NCI-H1694 treated with DMSO at 0.1 percent for 48 hours (cell line): Measurements from ENCODE around the gene UBN2.

Experiments used
- DNase-seq: peaks from one replicate; lab custom pipeline; 2025; lab: John Stamatoyannopoulos, UW

The UBN2 gene

GRCh38 chr7:139232377-139232717 is 1.3 kb downstream of the UBN2 start:
- no peak for DNase-seq

- DNase-seq: no peak
Measured at GRCh38 chr7:139232904-139233303, 1.9 kb downstream of the UBN2 start.

GRCh38 chr7:139241258-139241657 is 10.2 kb downstream of the UBN2 start:
- DNase-seq: no peak

GRCh38 chr7:139242741-139243281 is 11.8 kb downstream of the UBN2 start:
- DNase-seq: no peak

GRCh38 chr7:139245401-139245800 is 14.4 kb downstream of the UBN2 start:
- no peak for DNase-seq

DNA sequence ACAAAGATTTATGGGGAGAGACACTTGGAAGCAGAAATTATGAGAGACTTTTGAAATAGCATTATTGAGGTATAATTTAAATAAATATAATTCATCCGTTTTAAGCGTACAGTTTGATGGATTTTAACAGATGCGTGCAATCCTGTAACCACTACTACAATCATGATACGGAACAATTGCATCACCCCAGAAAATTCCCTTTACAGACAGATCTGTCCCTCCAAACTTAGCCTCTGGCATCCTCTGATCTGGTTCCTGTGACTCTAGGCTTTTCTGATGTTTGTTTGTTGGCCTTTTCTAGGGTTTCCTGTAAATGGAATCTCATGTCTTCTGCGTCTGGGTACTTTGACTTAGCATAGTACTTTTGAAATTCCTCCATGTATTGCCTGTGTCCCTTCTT is 15.5 kb downstream of the UBN2 start:
- no peak for DNase-seq

DNA sequence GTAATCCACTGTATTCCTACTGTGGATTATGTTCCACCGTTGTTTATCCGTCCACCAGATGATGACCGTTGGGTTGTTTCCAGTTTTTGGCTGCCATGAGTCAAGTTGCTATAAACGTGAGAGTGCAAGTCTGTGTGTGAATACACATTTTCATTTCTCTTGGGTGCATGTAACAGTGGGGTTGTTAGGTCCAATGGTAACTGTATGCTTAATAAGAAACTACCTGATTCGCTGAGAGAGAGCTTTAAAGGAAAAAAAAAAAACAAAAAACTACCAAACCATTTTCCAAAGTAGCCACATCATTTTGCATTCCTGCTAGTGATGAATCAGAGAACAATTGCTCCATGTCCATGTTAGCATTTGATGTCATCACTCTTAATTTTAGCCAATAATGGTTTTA is 15.9 kb downstream of the UBN2 start:
- DNase-seq: no peak

GRCh38 chr7:139249179-139249810 is 18.3 kb downstream of the UBN2 start:
- no peak for DNase-seq

DNA sequence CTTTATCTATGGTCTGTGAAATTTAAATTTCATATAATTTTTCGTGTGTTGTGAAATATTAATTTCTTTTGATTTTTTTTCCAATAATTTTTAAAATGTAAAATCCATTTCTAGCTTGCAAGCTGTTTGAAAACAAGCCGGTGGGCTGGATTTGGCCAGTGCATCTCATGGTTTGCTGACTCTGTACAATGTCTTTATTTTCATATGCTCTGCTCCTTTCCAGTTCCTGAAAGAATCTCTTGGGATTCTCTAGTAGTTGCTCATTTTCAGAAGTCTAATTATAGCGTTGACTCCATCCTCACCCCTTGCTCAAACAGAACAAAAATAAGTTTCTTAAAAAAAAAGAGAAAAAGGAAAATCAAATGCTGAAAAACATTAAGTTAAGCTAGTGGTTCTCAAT is 21.4 kb downstream of the UBN2 start:
- DNase-seq: no peak

DNA sequence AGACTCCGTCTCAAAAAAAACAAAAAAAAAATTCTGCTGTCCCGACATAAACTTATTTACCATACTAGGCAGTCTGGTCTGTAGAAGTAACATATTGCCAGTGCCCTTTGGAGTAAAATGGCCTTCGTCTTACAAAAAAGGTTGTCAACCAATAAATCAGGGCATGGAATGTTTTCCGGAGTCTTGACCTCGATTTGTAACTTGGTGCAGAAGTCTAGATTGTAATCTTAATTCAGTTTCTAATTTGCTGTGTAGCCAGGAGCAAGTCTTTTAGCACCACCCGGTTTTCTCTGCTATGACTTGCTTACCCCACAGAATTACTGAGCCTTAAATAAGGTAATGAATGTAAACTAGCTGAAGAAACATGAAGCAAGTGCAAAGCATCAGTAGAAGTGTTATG is 23.2 kb downstream of the UBN2 start:
- DNase-seq: no peak

GRCh38 chr7:139254728-139255127 is 23.7 kb downstream of the UBN2 start:
- DNase-seq: no peak

DNA sequence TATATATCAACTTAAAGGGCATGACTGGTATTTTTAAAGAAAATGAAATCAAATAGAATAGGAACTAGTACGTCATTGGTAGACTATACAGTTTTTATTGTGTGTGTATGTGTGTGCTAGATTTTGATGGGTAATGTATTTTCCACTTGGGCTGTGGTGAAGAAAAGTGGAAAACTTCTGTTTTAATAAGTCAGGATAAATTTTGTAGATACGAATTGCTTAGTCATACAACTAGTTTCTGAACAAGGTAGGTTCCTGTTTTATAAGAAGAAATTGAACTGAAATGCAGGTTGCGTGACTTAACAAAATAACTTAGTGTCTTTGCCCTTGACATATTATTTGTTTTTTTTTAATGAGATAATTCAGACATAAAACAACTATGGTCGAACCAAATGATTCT is 24.3 kb downstream of the UBN2 start:
- DNase-seq: no peak

GRCh38 chr7:139259142-139259541 is 28.1 kb downstream of the UBN2 start:
- no peak for DNase-seq

DNA sequence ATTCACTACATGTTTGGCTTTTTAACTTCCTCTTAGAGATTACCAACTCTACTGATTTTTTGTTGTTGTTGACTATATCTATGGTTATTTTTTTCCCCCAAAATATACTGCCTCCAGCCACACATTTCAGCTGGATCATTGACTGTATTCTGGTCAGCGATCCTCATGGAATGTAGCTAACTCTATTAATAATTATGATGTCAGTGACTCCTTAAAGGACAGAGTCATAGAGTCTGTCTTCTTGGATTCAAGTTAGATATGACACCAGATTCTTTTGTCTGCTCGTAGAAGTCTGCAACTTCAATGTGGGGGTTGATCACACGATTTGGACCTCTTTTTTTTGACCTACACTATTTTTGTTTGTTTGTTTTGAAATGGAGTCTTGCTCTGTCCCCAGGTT is 33.2 kb downstream of the UBN2 start:
- DNase-seq: no peak

DNA sequence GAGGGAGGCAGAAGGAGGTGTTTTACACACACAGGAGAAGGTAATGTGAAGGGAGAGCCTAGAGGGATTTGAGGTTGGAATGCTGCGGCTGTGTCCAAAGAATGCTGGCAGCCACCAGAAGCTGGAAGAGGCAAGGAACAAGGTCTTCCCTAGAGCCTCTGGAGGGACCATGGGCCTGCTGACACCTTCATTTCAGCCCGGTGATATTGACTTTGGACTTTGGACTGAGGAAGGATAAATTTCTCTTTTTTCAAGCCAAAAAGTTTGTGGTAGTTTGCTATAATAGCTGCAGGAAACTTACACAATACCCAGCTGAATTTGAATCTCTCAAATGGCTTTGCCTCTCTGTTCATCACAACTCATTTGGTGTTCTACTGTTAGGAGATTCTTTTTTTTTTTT is 34.6 kb downstream of the UBN2 start:
- no peak for DNase-seq

- no peak for DNase-seq
Measured at GRCh38 chr7:139271718-139272628, 40.9 kb downstream of the UBN2 start.

- DNase-seq: no peak
Measured at GRCh38 chr7:139284252-139284896, 53.3 kb downstream of the UBN2 start.

- no peak for DNase-seq
Measured at GRCh38 chr7:139286144-139286543, 55.1 kb downstream of the UBN2 start.

DNA sequence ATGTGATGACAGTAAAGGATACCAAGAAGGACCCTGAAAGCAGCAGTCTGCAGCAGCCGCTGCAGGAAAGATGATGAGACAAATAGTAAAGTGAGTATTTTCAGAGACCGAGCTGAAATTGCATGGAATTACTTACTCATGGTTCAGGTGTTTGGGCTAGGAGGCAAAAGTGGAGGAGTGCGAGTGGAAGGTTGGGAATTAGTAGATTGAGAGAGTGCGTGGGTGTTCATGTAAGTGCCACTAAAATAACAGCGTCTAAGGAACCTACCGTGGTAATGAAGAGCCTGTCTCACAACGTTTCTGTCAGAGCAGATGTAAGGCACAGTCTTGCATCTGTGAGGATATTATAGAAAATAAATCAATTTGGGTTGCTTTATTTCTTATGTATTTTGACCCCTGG is 61.8 kb downstream of the UBN2 start:
- no peak for DNase-seq

GRCh38 chr7:139293534-139293933 is 62.5 kb downstream of the UBN2 start:
- no peak for DNase-seq

- no peak for DNase-seq
Measured at GRCh38 chr7:139294241-139294640, 63.2 kb downstream of the UBN2 start.

DNA sequence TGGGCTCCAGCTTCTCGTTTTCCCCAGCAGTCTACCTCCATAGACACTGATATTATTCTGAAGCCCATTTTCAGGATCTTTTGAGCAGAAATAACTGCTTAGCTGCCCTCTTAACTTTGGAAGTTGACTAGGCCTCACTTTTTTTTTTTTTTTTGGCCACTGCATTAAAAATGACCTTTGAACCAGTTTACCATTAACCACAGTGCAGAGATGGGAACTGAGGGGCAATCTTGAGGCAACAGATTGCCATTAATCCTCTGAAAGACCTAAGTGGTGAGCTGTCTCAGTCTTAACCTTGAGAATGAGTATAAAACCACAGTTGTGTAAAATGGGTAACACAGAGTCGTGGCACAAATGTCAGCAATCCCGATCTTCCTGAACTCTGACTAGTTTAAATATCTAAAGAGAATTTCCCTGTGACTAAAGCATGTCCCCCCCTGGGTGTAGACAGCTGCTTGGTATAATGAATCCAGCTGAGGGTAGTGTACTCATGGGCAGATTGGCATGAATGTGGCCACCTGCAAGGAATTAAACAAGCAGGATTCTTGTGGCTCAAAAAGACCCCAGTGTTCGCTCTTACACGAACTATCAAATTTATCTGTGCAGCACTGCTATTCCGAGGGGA is 64.0 kb downstream of the UBN2 start:
- no peak for DNase-seq
